Measurements from ENCODE around the gene TOR1AIP2.
"Not testable (repeated sequence)": the region's sequence is repeated elsewhere in the genome, so short reads cannot be mapped to it uniquely, and the experiment has no call there.

Gene TOR1AIP2

DNA sequence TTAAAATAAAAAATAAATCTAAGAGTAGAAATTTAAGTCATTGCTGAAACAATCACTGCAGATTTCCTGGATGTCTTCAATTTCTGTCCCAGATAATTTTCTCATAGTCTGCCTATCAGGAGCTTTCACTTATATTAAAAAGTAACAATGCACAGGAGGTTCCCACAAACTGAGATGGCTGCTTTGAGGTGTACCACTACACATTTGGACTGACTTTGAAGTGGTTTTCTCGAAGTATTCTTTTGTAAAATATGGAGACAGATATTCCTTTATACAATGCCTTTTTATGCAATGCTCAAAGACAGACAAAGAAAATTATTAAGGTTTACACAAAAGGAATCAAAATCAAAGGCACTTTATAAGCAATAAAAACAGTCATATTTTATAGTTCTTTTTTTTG is 24.5 kb downstream of the TOR1AIP2 start:
- DNase-seq (ENCODE audit: low read depth), result no peak
- TF ChIP-seq, protein P1, sequence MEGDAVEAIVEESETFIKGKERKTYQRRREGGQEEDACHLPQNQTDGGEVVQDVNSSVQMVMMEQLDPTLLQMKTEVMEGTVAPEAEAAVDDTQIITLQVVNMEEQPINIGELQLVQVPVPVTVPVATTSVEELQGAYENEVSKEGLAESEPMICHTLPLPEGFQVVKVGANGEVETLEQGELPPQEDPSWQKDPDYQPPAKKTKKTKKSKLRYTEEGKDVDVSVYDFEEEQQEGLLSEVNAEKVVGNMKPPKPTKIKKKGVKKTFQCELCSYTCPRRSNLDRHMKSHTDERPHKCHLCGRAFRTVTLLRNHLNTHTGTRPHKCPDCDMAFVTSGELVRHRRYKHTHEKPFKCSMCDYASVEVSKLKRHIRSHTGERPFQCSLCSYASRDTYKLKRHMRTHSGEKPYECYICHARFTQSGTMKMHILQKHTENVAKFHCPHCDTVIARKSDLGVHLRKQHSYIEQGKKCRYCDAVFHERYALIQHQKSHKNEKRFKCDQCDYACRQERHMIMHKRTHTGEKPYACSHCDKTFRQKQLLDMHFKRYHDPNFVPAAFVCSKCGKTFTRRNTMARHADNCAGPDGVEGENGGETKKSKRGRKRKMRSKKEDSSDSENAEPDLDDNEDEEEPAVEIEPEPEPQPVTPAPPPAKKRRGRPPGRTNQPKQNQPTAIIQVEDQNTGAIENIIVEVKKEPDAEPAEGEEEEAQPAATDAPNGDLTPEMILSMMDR (conservative IDR thresholded peaks at IDR 0.05; ENCODE audit: low read depth, low read length), result no peak
- no peak overlapping the region for H3K4me3 ChIP-seq (ENCODE audit: low read depth, low read length)

DNA sequence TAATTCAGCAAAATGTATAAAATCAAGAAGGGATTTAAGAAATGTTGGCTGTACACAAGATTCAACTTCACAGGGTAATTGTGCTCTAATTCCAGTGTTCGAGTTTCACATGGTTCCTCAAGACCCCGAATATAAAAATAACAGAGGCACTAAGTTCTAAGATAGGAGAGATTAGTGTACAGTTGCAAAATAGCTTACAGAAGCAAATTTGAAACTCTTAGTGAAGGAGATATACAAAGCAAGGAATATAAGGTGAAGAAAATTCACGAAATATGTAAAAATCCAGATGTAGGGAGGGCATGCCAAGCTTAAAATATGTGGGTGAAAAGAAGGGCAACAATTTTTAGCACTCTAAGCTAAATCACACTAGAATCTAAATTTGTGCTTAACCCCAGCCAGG is 29.4 kb downstream of the TOR1AIP2 start:
- no peak for DNase-seq (ENCODE audit: low read depth)
- H3K4me3 ChIP-seq (ENCODE audit: low read depth, low read length), result no peak overlapping the region
- TF ChIP-seq, protein P1 (conservative IDR thresholded peaks at IDR 0.05; ENCODE audit: low read depth, low read length), result no peak

DNA sequence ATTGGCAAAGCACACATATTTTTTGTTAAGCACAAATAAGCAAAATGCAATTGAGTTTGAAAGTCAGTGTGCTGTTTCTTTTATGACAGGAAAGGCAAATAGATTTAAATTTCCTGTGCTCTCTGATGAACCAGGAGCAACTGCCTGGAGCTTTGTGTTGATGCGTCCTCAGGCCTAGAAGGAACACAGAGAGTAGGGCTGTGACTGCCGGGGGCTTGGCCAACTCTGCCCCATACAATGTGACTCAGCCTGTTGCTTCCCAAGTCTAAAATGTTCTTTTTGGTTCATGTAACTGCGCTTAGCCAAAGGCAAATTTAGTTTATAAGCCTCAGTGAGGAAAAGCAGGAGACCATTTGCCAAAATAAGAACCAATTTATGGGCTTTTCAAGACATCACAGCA is 37.5 kb downstream of the TOR1AIP2 start:
- TF ChIP-seq, protein P1 (conservative IDR thresholded peaks at IDR 0.05; ENCODE audit: low read depth, low read length), result no peak
- no peak for DNase-seq (ENCODE audit: low read depth)
- H3K4me3 ChIP-seq (ENCODE audit: low read depth, low read length), result no peak overlapping the region

DNA sequence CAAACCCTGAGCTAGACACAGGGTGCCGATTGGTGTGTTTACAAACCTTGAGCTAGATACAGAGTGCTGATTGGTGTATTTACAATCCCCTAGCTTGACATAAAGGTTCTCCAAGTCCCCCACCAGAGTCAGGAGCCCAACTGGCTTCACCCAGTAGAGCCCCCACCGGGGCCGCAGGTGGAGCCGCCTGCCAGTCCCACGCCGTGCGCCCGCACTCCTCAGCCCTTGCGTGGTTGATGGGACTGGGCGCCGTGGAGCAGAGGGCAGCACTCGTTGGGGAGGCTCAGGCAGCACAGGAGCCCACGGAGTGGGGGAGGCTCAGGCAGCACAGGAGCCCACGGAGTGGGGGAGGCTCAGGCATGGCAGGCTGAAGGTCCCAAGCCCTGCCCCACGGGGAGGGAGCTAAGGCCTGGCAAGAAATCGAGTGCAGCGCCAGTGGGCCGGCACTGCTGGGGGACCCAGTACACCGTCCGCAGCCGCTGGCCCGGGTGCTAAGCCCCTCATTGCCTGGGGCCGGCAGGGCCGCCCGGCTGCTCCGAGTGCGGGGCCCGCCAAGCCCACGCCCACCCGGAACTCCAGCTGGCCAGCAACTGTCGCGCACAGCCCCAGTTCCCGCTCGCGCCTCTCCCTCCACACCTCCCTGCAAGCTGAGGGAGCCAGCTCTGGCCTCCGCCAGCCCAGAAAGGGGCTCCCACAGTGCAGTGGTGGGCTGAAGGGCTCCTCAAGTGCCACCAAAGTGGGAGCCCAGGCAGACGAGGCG is 40.7 kb downstream of the TOR1AIP2 start:
- not testable (repeated sequence) for DNase-seq (ENCODE audit: low read depth); H3K4me3 ChIP-seq (ENCODE audit: low read depth, low read length)

DNA sequence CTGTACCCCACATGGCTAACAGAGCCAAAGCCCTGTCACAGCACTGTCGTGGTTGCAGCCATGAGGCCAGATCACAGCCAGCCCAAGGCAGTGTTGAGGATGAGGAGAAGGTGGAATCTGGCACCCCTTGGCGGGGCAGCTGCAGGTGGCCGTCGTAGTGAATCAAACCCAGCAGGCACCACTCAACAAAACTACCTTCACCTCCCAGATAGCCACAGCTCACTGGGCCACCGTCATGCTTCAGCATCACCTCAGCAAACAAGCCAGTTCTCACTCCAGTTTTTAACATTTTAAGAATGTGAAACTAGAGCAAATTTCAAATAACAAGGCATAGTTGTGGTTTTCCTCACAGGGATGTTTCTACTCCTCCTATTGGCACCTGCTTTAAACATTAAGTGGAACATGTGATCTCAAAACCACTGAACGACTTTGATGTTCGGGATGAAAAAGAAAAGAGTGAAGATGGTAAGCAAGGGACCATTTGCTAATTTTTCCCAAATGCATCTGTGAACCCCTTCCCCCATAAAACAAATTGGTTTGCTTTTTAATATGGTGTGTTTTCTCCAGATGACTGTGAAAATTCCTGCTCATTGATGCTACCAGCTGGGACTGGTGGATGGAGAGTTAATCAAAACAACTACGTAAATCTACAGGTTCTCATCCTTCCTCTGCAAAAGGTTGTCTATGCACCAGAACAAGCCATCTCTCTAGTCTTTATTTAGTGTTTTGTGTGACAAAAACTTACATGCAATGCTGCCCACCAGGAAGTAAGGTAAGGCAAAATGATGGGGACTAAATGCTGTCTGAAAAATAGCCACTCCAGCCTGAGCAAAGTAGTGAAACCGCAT is 45.5 kb downstream of the TOR1AIP2 start:
- peak; percentile 50 for DNase-seq (ENCODE audit: low read depth)
- H3K4me3 ChIP-seq (ENCODE audit: low read depth, low read length), result no peak overlapping the region
- TF ChIP-seq, protein P1 (conservative IDR thresholded peaks at IDR 0.05; ENCODE audit: low read depth, low read length), result no peak

DNA sequence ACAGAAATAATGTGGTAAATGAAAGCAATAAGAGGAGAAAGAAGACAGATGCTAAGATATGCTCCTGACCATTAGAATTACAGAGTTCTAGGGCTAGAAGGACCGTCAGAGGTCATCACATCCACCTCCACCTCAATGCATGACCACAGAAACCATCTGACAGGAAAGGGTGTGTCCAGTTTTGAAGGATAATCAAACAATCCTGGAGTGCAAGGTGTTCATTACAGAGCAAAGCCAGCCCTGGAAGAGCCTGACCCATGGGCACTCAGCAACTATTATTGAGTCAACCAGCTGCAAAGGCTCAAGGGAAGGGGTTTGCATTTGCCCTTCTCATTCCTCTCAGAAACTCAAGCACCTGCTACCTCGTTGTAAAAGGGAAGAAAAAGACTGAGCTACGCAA is 46.4 kb downstream of the TOR1AIP2 start:
- H3K4me3 ChIP-seq (ENCODE audit: low read depth, low read length), result no peak overlapping the region
- TF ChIP-seq, protein P1 (conservative IDR thresholded peaks at IDR 0.05; ENCODE audit: low read depth, low read length), result no peak
- DNase-seq (ENCODE audit: low read depth), result no peak

DNA sequence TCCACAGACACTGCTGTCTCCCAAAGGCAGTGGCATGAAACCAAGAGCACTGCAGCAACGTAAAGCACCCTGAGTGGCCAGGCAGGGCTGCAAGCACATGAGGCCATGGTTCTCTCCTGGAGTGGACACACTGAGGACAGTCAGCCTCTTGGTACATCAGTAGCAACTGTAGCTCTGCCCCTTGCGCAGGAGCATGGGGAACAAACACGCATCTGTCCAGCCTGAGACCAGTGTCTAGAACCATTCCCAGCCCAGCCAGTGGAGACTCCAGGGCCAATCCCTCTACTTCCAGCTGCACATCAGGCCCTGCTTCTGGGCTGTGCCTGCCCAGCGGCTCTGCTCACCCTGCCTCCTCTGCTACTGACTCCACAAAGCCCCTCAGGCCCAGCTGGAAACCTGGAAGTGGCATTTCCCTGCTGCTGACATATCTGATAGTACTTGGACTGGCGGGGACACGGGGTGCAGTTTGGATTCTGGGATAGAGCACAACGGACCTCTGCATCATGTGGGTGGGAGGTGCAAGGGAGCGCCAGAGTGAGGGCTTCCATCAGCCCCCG is 49.0 kb downstream of the TOR1AIP2 start:
- no peak overlapping the region for H3K4me3 ChIP-seq (ENCODE audit: low read depth, low read length)
- TF ChIP-seq, protein P1 (conservative IDR thresholded peaks at IDR 0.05; ENCODE audit: low read depth, low read length), result no peak

More for the DNA sequence above, 49.0 kb downstream of the TOR1AIP2 start:
- DNase-seq (ENCODE audit: low read depth), result no peak

All from choroid plexus epithelial cell (primary cell).